Adrenal gland (tissue), 12 donors: Measurements from ENCODE around the gene CCDC158. TPM values are rescaled to one million over a fixed set of nuclear protein-coding genes. Genes with fewer than 3 reads are reported as not detected.

ENCODE experiments used
- DNase-seq, 7 donors: peaks; one replicate each; pipeline ENCODE4 v3.0.0-alpha.2; 2019 to 2020
- H3K27ac ChIP-seq, 5 donors: fragments of 200-600 bp; sonication (generic) in 4 of 5; 1 replicate in 3 of 5; 2 replicates in 2 of 5; pipeline versions ENCODE4 v1.5.1 to v1.8.0; 2016 to 2020; ENCODE audit warnings: mild to moderate bottlenecking in 1 of 5
- H3K27me3 ChIP-seq: fragments of 200-600 bp; 2 replicates; pipeline ENCODE4 v1.8.0; 2021
- H3K36me3 ChIP-seq, 2 donors: fragments of 200-600 bp; replicated peaks in 1 of 2; 1 replicate in 1 of 2; 2 replicates in 1 of 2; pipeline versions ENCODE4 v1.5.1 to v1.8.0; 2018 to 2022
- H3K4me1 ChIP-seq, 2 donors: fragments of 200-600 bp; replicated peaks in 1 of 2; 1 replicate in 1 of 2; 2 replicates in 1 of 2; pipeline versions ENCODE4 v1.5.1 to v1.8.0; 2018 to 2021
- H3K4me3 ChIP-seq, 4 donors: fragments of 200-600 bp; sonication (generic) in 3 of 4; one replicate each; pipeline ENCODE4 v1.5.1; 2016 to 2018
- H3K9me3 ChIP-seq, 3 donors: fragments of 200-600 bp; sonication (generic) in 1 of 3; replicated peaks in 1 of 3; 1 replicate in 2 of 3; 2 replicates in 1 of 3; pipeline versions ENCODE4 v1.5.1 to v1.8.0; 2016 to 2021
- CTCF ChIP-seq, 6 experiments: fragments of 450-650 bp in 4 of 6; fragments of 200-600 bp in 2 of 6; sonication (generic) in 1 of 6; IDR thresholded peaks; 1 replicate in 5 of 6; 2 replicates in 1 of 6; pipeline versions ENCODE4 v1.5.1 to v1.8.0; 2016 to 2021; ENCODE audit warnings: antibody characterized with exemption in 6 of 6, mild to moderate bottlenecking in 2 of 6, moderate library complexity in 1 of 6
- POLR2A ChIP-seq, 2 donors: fragments of 450-650 bp; IDR thresholded peaks; one replicate each; pipeline ENCODE4 v1.6.1; 2017; ENCODE audit warnings: antibody characterized with exemption in 2 of 2, mild to moderate bottlenecking in 2 of 2, moderate library complexity in 1 of 2
- WGBS, 4 donors: extraction: QIAGEN DNeasy Blood & Tissue Kit in 2 of 4; methylation state at CpG; one replicate each; pipeline versions ENCODE4 v1.1.5 to v1.1.7; 2013 to 2017; 5-methylcytosine and 5-hydroxymethylcytosine counted together
- intact Hi-C, 2 donors: fragments of 100-400 bp; cut with DNase I; formaldehyde crosslinking; loops; one replicate each; pipeline versions ENCODE4 v1.14.1 to v1.15.0; 2022 to 2023
- polyA plus RNA-seq, 3 donors: library from polyadenylated mRNA; stranded (reverse); fragments of 200-250 nt in 2 of 3; fragments of 350-450 nt in 1 of 3; fragmentation: Illumina TruSeq in 1 of 3; extraction: RNeasy Lipid Tissue Mini Kit (QIAGEN cat#74804) in 1 of 3; gene quantifications; one replicate each; pipeline ENCODE4 v1.2.3, GENCODE V29; 2013 to 2014
- total RNA-seq, 9 donors: library from RNA; depleted of rRNA in 4 of 9; stranded (reverse); fragments of >200 nt in 4 of 9; fragments of 120-200 nt in 1 of 9; fragmentation: NEBNext Ultra II Directional in 1 of 9; extraction: Animal tissue kit (Norgen Biotek cat#: 25700) in 1 of 9; gene quantifications; one replicate each; pipeline versions ENCODE4 v1.1.0 to v1.2.4, GENCODE V29; 2013 to 2023
- donor health status: healthy with polysubstance abuse.
- donor health status: Bipolar disorder and iron deficiency.
- donor health status: DM: yes; HTN: yes; CAD: no.
- donor health status: DM: no; HTN: no; CAD: no.
- donor health status: DM: no; HTN: no; CAD: no.
- donor health status: DM: yes; HTN: yes; CAD: no.

CCDC158 gene
- total and polyA plus RNA-seq, 12 donors: 0.07 to 0.35 (median 0.13) TPM; not detected in 3

GRCh38 chr4:76313547-76313946 is 107.4 kb downstream of the CCDC158 start:
- 79 to 87% (median 81%) methylated on average over 2 of the region's 2 CpGs for WGBS, 4 donors
- no peak for TF ChIP-seq POLR2A (IDR thresholded peaks at IDR 0.05)
- TF ChIP-seq CTCF (IDR thresholded peaks at IDR 0.05): no peak

GRCh38 chr4:76312457-76312856 is 108.5 kb downstream of the CCDC158 start:
- TF ChIP-seq CTCF (IDR thresholded peaks at IDR 0.05): no peak
- no peak for TF ChIP-seq POLR2A (IDR thresholded peaks at IDR 0.05)
- no peak overlapping the region for H3K27ac ChIP-seq
- H3K4me3 ChIP-seq: no peak overlapping the region
- no peaks in the 10 kb centered on the region for H3K36me3 ChIP-seq
- H3K4me1 ChIP-seq: peaks cover 0 to 3% of the 10 kb centered on the region in 2 donors
- no peaks in the 10 kb centered on the region for H3K9me3 ChIP-seq
- no peaks in the 10 kb centered on the region for H3K27me3 ChIP-seq
- 63 to 86% (median 78%) methylated on average over 1 of the region's 1 CpG for WGBS, 4 donors
- no peak for DNase-seq
- intact Hi-C loops: no loop called here

More at GRCh38 chr4:76313547-76313946, 107.4 kb downstream of the CCDC158 start:
- H3K4me3 ChIP-seq: no peak overlapping the region
- no peak overlapping the region for H3K27ac ChIP-seq
- H3K27me3 ChIP-seq: no peaks in the 10 kb centered on the region
- H3K36me3 ChIP-seq: no peaks in the 10 kb centered on the region
- DNase-seq: no peak
- H3K4me1 ChIP-seq: no peaks in the 10 kb centered on the region
- intact Hi-C loops: no loop called here
- H3K9me3 ChIP-seq: no peaks in the 10 kb centered on the region

- WGBS, 4 donors: 51 to 57% (median 55%) methylated on average over 1 of the region's 1 CpG; no CpG with 5 or more reads in 1 of the 4 donors
- Histone ChIP-seq H3K27ac (no peak overlapping the region), H3K9me3 (no peaks in the 10 kb centered on the region), H3K27me3 (no peaks in the 10 kb centered on the region), H3K4me3 (no peak overlapping the region), H3K36me3 (no peaks in the 10 kb centered on the region), H3K4me1 (peaks cover 0 to 6% of the 10 kb centered on the region in 2 donors)
- intact Hi-C loops: no loop called here
- no peak for TF ChIP-seq CTCF (IDR thresholded peaks at IDR 0.05)
- TF ChIP-seq POLR2A (IDR thresholded peaks at IDR 0.05): no peak
- DNase-seq: no peak
Observed at GRCh38 chr4:76311896-76312331, 109.0 kb downstream of the CCDC158 start.

GRCh38 chr4:76310683-76311082 is 110.3 kb downstream of the CCDC158 start:
- Histone ChIP-seq H3K4me1 (peaks cover 0 to 8% of the 10 kb centered on the region in 2 donors), H3K9me3 (no peaks in the 10 kb centered on the region), H3K4me3 (no peak overlapping the region), H3K36me3 (no peaks in the 10 kb centered on the region), H3K27me3 (no peaks in the 10 kb centered on the region), H3K27ac (no peak overlapping the region)
- intact Hi-C loops: no loop called here
- TF ChIP-seq POLR2A (IDR thresholded peaks at IDR 0.05): no peak
- no peak for TF ChIP-seq CTCF (IDR thresholded peaks at IDR 0.05)
- no peak for DNase-seq
- 80 to 90% (median 82%) methylated on average over 4 of the region's 4 CpGs for WGBS, 4 donors
